GM21423 (cell line): ENCODE data around the gene IER3.

Source experiments
- ATAC-seq: cut with Tn5 transposase; IDR thresholded peaks from one replicate; pipeline ENCODE4 v1.9.1; 2021; ENCODE audit warnings: mild to moderate bottlenecking, moderate library complexity; ENCODE audit not compliant: unreplicated experiment

IER3 gene

GRCh38 chr6:30744054-30744805, at the start of gene IER3:
Gene IER3, minus strand, starts transcription at chr6:30744547. Its CDS starts 29 bp downstream, at chr6:30744518.
- ATAC-seq: no peak

- ATAC-seq: no peak
Observed at GRCh38 chr6:30793521-30794194, 49.3 kb upstream of the IER3 start.

GRCh38 chr6:30792786-30793185, 48.4 kb upstream of the IER3 start:
- ATAC-seq: no peak

- ATAC-seq: no peak
Observed at GRCh38 chr6:30790724-30791383, 46.5 kb upstream of the IER3 start.

GRCh38 chr6:30789606-30790005, 45.3 kb upstream of the IER3 start:
- ATAC-seq: no peak

- ATAC-seq: no peak
Observed at GRCh38 chr6:30787954-30788353, 43.6 kb upstream of the IER3 start.

GRCh38 chr6:30782425-30783014, 38.2 kb upstream of the IER3 start:
- ATAC-seq: no peak

- ATAC-seq: peak; percentile 48
Observed at GRCh38 chr6:30781743-30782424, 37.5 kb upstream of the IER3 start.

- no peak for ATAC-seq
Observed at GRCh38 chr6:30781395-30781742, 37.0 kb upstream of the IER3 start.

- ATAC-seq: no peak
Observed at GRCh38 chr6:30780642-30780920, 36.2 kb upstream of the IER3 start.

GRCh38 chr6:30779850-30780641, 35.7 kb upstream of the IER3 start:
- ATAC-seq: no peak

GRCh38 chr6:30778001-30778635, 33.8 kb upstream of the IER3 start:
- no peak for ATAC-seq

GRCh38 chr6:30777155-30777485, 32.8 kb upstream of the IER3 start:
- ATAC-seq: no peak

GRCh38 chr6:30776390-30777154, 32.2 kb upstream of the IER3 start:
- no peak for ATAC-seq

GRCh38 chr6:30775104-30775503, 30.8 kb upstream of the IER3 start:
- no peak for ATAC-seq

GRCh38 chr6:30774701-30775100, 30.4 kb upstream of the IER3 start:
- no peak for ATAC-seq

GRCh38 chr6:30770592-30770991, 26.2 kb upstream of the IER3 start:
- no peak for ATAC-seq

- no peak for ATAC-seq
Observed at GRCh38 chr6:30769853-30770524, 25.6 kb upstream of the IER3 start.
